ENCODE results near the gene ZMYND11.

Gene ZMYND11

GRCh38 chr10:226018-226417, 90.8 kb downstream of the ZMYND11 start:
- Histone ChIP-seq H3K4me1 (ENCODE audit: control insufficient read depth, insufficient read depth, low read length, poor library complexity, severe bottlenecking) (no peaks in the 10 kb centered on the region), H3K4me3 (ENCODE audit: extremely low read depth, insufficient read depth, low read length, poor library complexity, severe bottlenecking) (no peak overlapping the region), H3K36me3 (ENCODE audit: control insufficient read depth, insufficient read depth, low read length) (no peaks in the 10 kb centered on the region), H3K27ac (ENCODE audit: low read depth, low read length, severe bottlenecking) (no peak overlapping the region), H3K9me3 (ENCODE audit: control insufficient read depth, low read length) (no peaks in the 10 kb centered on the region)
- 100% methylated on average over 2 of the region's 2 CpGs; no CpG with 5 or more reads in 1 of the 2 experiments for WGBS, 2 experiments (ENCODE audit: insufficient coverage in 2 of 2)

DNA sequence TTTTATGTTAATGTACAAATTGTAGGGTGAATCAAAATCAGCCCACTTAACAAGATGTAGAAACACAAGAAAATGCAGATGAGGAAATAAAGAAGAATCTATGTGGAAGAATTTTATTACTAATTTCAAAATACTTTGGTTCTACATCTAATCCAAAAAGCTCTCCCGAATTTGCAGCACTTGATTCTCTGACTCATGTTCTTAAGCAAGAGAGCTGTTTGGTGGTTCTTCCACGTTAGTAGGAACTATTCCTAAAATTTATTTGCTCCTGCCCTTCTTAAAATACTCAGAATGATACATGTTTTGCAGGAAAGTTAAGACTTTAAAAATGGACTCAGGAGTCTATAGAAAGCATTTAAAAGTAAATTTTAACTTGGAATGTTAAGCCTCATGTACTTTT, 91.8 kb downstream of the ZMYND11 start:
- no CpG with 5 or more reads among the region's 2 CpGs for WGBS, 2 experiments (ENCODE audit: insufficient coverage in 2 of 2)
- no peaks in the 10 kb centered on the region for H3K9me3 ChIP-seq (ENCODE audit: control insufficient read depth, low read length)
- H3K4me3 ChIP-seq (ENCODE audit: extremely low read depth, insufficient read depth, low read length, poor library complexity, severe bottlenecking): no peak overlapping the region
- H3K4me1 ChIP-seq (ENCODE audit: control insufficient read depth, insufficient read depth, low read length, poor library complexity, severe bottlenecking): no peaks in the 10 kb centered on the region
- no peaks in the 10 kb centered on the region for H3K36me3 ChIP-seq (ENCODE audit: control insufficient read depth, insufficient read depth, low read length)
- H3K27ac ChIP-seq (ENCODE audit: low read depth, low read length, severe bottlenecking): no peak overlapping the region

- peaks cover 8% of the 10 kb centered on the region for H3K36me3 ChIP-seq (ENCODE audit: control insufficient read depth, insufficient read depth, low read length)
- no peak overlapping the region for H3K4me3 ChIP-seq (ENCODE audit: extremely low read depth, insufficient read depth, low read length, poor library complexity, severe bottlenecking)
- H3K4me1 ChIP-seq (ENCODE audit: control insufficient read depth, insufficient read depth, low read length, poor library complexity, severe bottlenecking): no peaks in the 10 kb centered on the region
- no peaks in the 10 kb centered on the region for H3K9me3 ChIP-seq (ENCODE audit: control insufficient read depth, low read length)
- WGBS, 2 experiments (ENCODE audit: insufficient coverage in 2 of 2): 92 to 100% methylated on average over 2 to 4 of the region's 6 CpGs
- no peak overlapping the region for H3K27ac ChIP-seq (ENCODE audit: low read depth, low read length, severe bottlenecking)
Observed at GRCh38 chr10:228366-228765, 93.1 kb downstream of the ZMYND11 start.

DNA sequence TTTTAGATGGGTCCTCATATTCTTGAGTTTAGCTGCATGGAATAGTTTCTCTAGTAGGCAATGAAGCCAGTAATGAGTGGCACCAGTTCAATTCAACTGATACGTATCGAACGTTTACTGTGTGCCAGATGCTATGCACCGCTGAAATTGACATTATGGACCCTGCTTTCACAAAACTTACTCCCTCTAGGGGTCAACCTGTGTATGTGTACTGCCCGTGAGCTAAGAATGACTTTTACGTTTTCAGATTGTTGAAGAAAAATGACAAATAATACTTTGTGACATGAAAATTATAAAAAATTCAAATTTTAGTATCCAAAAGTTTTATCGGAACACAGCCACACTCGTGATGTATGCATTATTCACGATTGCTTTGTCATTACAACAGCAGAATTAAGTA, 95.5 kb downstream of the ZMYND11 start:
- WGBS, 2 experiments (ENCODE audit: insufficient coverage in 2 of 2): 86 to 87% methylated on average over 7 of the region's 9 CpGs
- no peaks in the 10 kb centered on the region for H3K4me1 ChIP-seq (ENCODE audit: control insufficient read depth, insufficient read depth, low read length, poor library complexity, severe bottlenecking)
- H3K4me3 ChIP-seq (ENCODE audit: extremely low read depth, insufficient read depth, low read length, poor library complexity, severe bottlenecking): no peak overlapping the region
- H3K9me3 ChIP-seq (ENCODE audit: control insufficient read depth, low read length): no peaks in the 10 kb centered on the region
- H3K36me3 ChIP-seq (ENCODE audit: control insufficient read depth, insufficient read depth, low read length): peaks cover 8% of the 10 kb centered on the region
- no peak overlapping the region for H3K27ac ChIP-seq (ENCODE audit: low read depth, low read length, severe bottlenecking)

DNA sequence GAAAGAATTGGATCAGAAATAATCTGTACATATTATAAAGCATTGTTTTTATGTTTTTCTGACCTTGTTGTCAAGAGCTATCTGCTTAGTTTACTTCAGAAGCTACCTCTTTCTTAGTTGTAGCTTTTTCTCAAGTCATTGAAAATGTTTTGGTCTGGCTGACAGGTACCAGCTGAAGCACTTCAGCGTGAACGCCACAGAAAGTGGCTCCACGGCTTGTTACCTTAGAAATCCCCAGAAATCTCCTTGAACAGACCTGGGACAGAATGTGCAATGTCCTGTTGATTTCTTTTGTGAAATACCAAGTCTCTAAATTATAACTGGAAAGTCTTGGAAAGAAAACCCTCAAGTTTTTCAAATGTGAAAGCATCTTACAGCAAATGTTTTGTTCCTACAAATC, 96.8 kb downstream of the ZMYND11 start:
- 96 to 100% methylated on average over 3 of the region's 3 CpGs for WGBS, 2 experiments (ENCODE audit: insufficient coverage in 2 of 2)
- H3K9me3 ChIP-seq (ENCODE audit: control insufficient read depth, low read length): no peaks in the 10 kb centered on the region
- no peak overlapping the region for H3K27ac ChIP-seq (ENCODE audit: low read depth, low read length, severe bottlenecking)

GRCh38 chr10:232878-233277, 97.6 kb downstream of the ZMYND11 start:
- H3K9me3 ChIP-seq (ENCODE audit: control insufficient read depth, low read length): no peaks in the 10 kb centered on the region
- no peak overlapping the region for H3K4me3 ChIP-seq (ENCODE audit: extremely low read depth, insufficient read depth, low read length, poor library complexity, severe bottlenecking)
- no peaks in the 10 kb centered on the region for H3K4me1 ChIP-seq (ENCODE audit: control insufficient read depth, insufficient read depth, low read length, poor library complexity, severe bottlenecking)
- WGBS, 2 experiments (ENCODE audit: insufficient coverage in 2 of 2): 96 to 97% methylated on average over 10 of the region's 11 CpGs
- no peak overlapping the region for H3K27ac ChIP-seq (ENCODE audit: low read depth, low read length, severe bottlenecking)
- H3K36me3 ChIP-seq (ENCODE audit: control insufficient read depth, insufficient read depth, low read length): peaks cover 17% of the 10 kb centered on the region

More for the DNA sequence above, 96.8 kb downstream of the ZMYND11 start:
- Histone ChIP-seq H3K4me3 (ENCODE audit: extremely low read depth, insufficient read depth, low read length, poor library complexity, severe bottlenecking) (no peak overlapping the region), H3K36me3 (ENCODE audit: control insufficient read depth, insufficient read depth, low read length) (peaks cover 11% of the 10 kb centered on the region), H3K4me1 (ENCODE audit: control insufficient read depth, insufficient read depth, low read length, poor library complexity, severe bottlenecking) (no peaks in the 10 kb centered on the region)

GRCh38 chr10:234708-235406, 99.6 kb downstream of the ZMYND11 start:
- WGBS, 2 experiments (ENCODE audit: insufficient coverage in 2 of 2): 97 to 100% methylated on average over 4 of the region's 9 CpGs
- H3K4me3 ChIP-seq (ENCODE audit: extremely low read depth, insufficient read depth, low read length, poor library complexity, severe bottlenecking): no peak overlapping the region
- H3K27ac ChIP-seq (ENCODE audit: low read depth, low read length, severe bottlenecking): no peak overlapping the region
- H3K36me3 ChIP-seq (ENCODE audit: control insufficient read depth, insufficient read depth, low read length): peaks cover 25% of the 10 kb centered on the region
- no peaks in the 10 kb centered on the region for H3K9me3 ChIP-seq (ENCODE audit: control insufficient read depth, low read length)
- no peaks in the 10 kb centered on the region for H3K4me1 ChIP-seq (ENCODE audit: control insufficient read depth, insufficient read depth, low read length, poor library complexity, severe bottlenecking)

GRCh38 chr10:235915-236314, 100.7 kb downstream of the ZMYND11 start:
- Histone ChIP-seq H3K4me1 (ENCODE audit: control insufficient read depth, insufficient read depth, low read length, poor library complexity, severe bottlenecking) (no peaks in the 10 kb centered on the region), H3K4me3 (ENCODE audit: extremely low read depth, insufficient read depth, low read length, poor library complexity, severe bottlenecking) (no peak overlapping the region), H3K9me3 (ENCODE audit: control insufficient read depth, low read length) (no peaks in the 10 kb centered on the region), H3K27ac (ENCODE audit: low read depth, low read length, severe bottlenecking) (no peak overlapping the region), H3K36me3 (ENCODE audit: control insufficient read depth, insufficient read depth, low read length) (peaks cover 35% of the 10 kb centered on the region)
- 92 to 100% methylated on average over 3 of the region's 3 CpGs for WGBS, 2 experiments (ENCODE audit: insufficient coverage in 2 of 2)

DNA sequence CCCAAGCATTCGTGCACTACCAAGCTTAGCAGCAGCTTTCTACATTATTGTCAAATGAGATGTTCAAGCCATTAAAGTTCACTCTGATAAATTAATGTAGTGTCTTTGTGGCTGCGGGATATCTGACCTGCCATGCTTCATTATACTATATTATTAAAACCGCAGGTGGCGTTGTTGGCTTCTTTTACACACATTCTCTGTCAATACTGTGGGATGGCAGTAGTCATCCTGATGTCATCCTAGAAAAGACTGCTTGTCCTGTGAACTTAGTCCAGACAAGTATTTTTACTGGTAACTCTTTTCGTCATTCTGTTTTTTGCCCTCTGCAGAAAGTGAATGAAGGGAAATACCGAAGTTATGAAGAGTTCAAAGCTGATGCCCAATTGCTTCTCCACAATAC, 103.9 kb downstream of the ZMYND11 start:
- no peak overlapping the region for H3K4me3 ChIP-seq (ENCODE audit: extremely low read depth, insufficient read depth, low read length, poor library complexity, severe bottlenecking)
- H3K9me3 ChIP-seq (ENCODE audit: control insufficient read depth, low read length): no peaks in the 10 kb centered on the region
- peaks cover 36% of the 10 kb centered on the region for H3K36me3 ChIP-seq (ENCODE audit: control insufficient read depth, insufficient read depth, low read length)
- no peak overlapping the region for H3K27ac ChIP-seq (ENCODE audit: low read depth, low read length, severe bottlenecking)
- 90 to 100% methylated on average over 1 to 2 of the region's 6 CpGs for WGBS, 2 experiments (ENCODE audit: insufficient coverage in 2 of 2)
- H3K4me1 ChIP-seq (ENCODE audit: control insufficient read depth, insufficient read depth, low read length, poor library complexity, severe bottlenecking): no peaks in the 10 kb centered on the region

DNA sequence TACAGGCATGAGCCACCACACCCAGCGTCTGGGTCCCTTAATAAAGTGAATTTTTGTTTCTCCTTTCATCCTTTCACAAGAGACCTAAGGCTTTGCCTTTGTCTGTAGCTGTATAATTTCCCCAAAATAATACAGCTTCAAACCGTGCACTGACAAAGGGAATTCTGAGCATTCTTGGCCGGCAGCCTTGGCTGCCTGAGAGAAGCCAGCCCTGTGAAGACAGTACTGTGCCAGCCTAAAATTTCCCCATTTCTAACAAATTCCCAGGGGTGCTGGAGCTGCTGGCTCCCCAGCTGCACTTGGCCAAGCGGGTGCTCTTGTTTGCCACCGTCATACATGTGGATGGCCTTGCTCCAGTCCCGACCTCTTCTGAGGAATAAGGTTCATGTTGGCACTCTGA, 106.2 kb downstream of the ZMYND11 start:
- H3K36me3 ChIP-seq (ENCODE audit: control insufficient read depth, insufficient read depth, low read length): peaks cover 48% of the 10 kb centered on the region
- WGBS, 2 experiments (ENCODE audit: insufficient coverage in 2 of 2): 94 to 100% methylated on average over 5 of the region's 6 CpGs
- no peaks in the 10 kb centered on the region for H3K9me3 ChIP-seq (ENCODE audit: control insufficient read depth, low read length)
- no peak overlapping the region for H3K4me3 ChIP-seq (ENCODE audit: extremely low read depth, insufficient read depth, low read length, poor library complexity, severe bottlenecking)
- H3K27ac ChIP-seq (ENCODE audit: low read depth, low read length, severe bottlenecking): no peak overlapping the region
- no peaks in the 10 kb centered on the region for H3K4me1 ChIP-seq (ENCODE audit: control insufficient read depth, insufficient read depth, low read length, poor library complexity, severe bottlenecking)

DNA sequence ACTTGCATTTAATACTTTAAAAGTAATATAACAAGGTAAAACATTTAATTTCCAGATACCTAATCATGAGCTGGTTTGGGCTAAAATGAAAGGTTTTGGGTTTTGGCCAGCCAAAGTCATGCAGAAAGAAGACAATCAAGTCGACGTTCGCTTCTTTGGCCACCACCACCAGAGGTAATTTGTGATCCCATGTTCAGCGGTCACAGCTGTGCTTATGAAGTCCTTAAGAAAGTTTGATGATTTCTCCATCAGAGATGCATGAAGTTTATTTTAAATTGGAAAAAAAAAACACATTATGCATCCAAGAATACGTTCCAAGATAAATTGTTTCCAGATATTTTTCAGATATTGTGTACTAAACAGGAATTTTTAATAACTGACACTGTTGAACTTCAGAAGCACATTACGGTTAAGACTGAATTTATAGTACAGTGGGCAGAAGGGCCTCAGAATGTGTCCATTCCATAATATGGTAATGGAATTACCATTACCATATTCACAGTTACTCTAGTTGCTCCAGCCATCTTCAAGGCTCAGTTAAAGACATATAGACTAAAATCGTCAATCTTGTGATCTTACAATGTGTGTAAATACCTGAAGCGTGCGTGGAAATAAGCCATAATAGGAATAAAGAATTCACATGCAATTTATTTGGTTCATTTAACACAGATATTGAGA, 106.8 kb downstream of the ZMYND11 start:
- Histone ChIP-seq H3K9me3 (ENCODE audit: control insufficient read depth, low read length) (no peaks in the 10 kb centered on the region), H3K36me3 (ENCODE audit: control insufficient read depth, insufficient read depth, low read length) (peaks cover 51% of the 10 kb centered on the region), H3K4me1 (ENCODE audit: control insufficient read depth, insufficient read depth, low read length, poor library complexity, severe bottlenecking) (no peaks in the 10 kb centered on the region), H3K27ac (ENCODE audit: low read depth, low read length, severe bottlenecking) (no peak overlapping the region), H3K4me3 (ENCODE audit: extremely low read depth, insufficient read depth, low read length, poor library complexity, severe bottlenecking) (no peak overlapping the region)
- 100% methylated on average over 3 of the region's 9 CpGs for WGBS, 2 experiments (ENCODE audit: insufficient coverage in 2 of 2)
